ENCODE results near the gene KCNE1. TPM values are rescaled to one million over a fixed set of nuclear protein-coding genes. Genes with fewer than 3 reads are reported as not detected.
"Not testable (repeated sequence)": the region's sequence is repeated elsewhere in the genome, so short reads cannot be mapped to it uniquely, and the experiment has no call there.

The KCNE1 gene
- total RNA-seq, 1 experiment from 2014 or later = 0.14 TPM

- intact Hi-C loops (cut with micrococcal nuclease); H3K27ac Mint-ChIP-seq (ENCODE audit: low read depth, unreplicated experiment); H3K4me1 Mint-ChIP-seq (ENCODE audit: insufficient read depth, unreplicated experiment); BruUV-seq (replicated peaks); DNase-seq (ENCODE audit: unreplicated experiment); H3K27me3 Mint-ChIP-seq (ENCODE audit: insufficient read depth, unreplicated experiment); POLR2A ChIA-PET; H3K9me3 Mint-ChIP-seq (ENCODE audit: unreplicated experiment); CTCF ChIA-PET; H3K36me3 Mint-ChIP-seq (ENCODE audit: insufficient read depth, unreplicated experiment); H3K4me3 Mint-ChIP-seq (ENCODE audit: unreplicated experiment): not testable (repeated sequence)
These were observed 53.7 kb downstream of the KCNE1 start for GRCh38 chr21:34458266-34458665.

- POLR2A ChIA-PET; CTCF ChIA-PET; H3K9me3 Mint-ChIP-seq (ENCODE audit: unreplicated experiment); H3K4me1 Mint-ChIP-seq (ENCODE audit: insufficient read depth, unreplicated experiment); DNase-seq (ENCODE audit: unreplicated experiment); H3K27ac Mint-ChIP-seq (ENCODE audit: low read depth, unreplicated experiment); H3K27me3 Mint-ChIP-seq (ENCODE audit: insufficient read depth, unreplicated experiment); H3K36me3 Mint-ChIP-seq (ENCODE audit: insufficient read depth, unreplicated experiment); BruUV-seq (replicated peaks); H3K4me3 Mint-ChIP-seq (ENCODE audit: unreplicated experiment); intact Hi-C loops (cut with micrococcal nuclease): not testable (repeated sequence)
These were observed 55.8 kb downstream of the KCNE1 start for GRCh38 chr21:34456180-34456579.

- DNase-seq (ENCODE audit: unreplicated experiment); H3K36me3 Mint-ChIP-seq (ENCODE audit: insufficient read depth, unreplicated experiment); POLR2A ChIA-PET; CTCF ChIA-PET; BruUV-seq (replicated peaks); H3K4me3 Mint-ChIP-seq (ENCODE audit: unreplicated experiment); H3K9me3 Mint-ChIP-seq (ENCODE audit: unreplicated experiment); intact Hi-C loops (cut with micrococcal nuclease); H3K27me3 Mint-ChIP-seq (ENCODE audit: insufficient read depth, unreplicated experiment); H3K27ac Mint-ChIP-seq (ENCODE audit: low read depth, unreplicated experiment); H3K4me1 Mint-ChIP-seq (ENCODE audit: insufficient read depth, unreplicated experiment): not testable (repeated sequence)
These were observed 56.4 kb downstream of the KCNE1 start for GRCh38 chr21:34455628-34456027.

- H3K36me3 Mint-ChIP-seq (ENCODE audit: insufficient read depth, unreplicated experiment); CTCF ChIA-PET; H3K4me3 Mint-ChIP-seq (ENCODE audit: unreplicated experiment): not testable (repeated sequence)
These were observed 65.0 kb downstream of the KCNE1 start for GRCh38 chr21:34447018-34447417.

GRCh38 chr21:34443486-34443885 is 68.5 kb downstream of the KCNE1 start:
- H3K36me3 Mint-ChIP-seq (ENCODE audit: insufficient read depth, unreplicated experiment); DNase-seq (ENCODE audit: unreplicated experiment); H3K4me3 Mint-ChIP-seq (ENCODE audit: unreplicated experiment); H3K4me1 Mint-ChIP-seq (ENCODE audit: insufficient read depth, unreplicated experiment); H3K27me3 Mint-ChIP-seq (ENCODE audit: insufficient read depth, unreplicated experiment); H3K9me3 Mint-ChIP-seq (ENCODE audit: unreplicated experiment); CTCF ChIA-PET; H3K27ac Mint-ChIP-seq (ENCODE audit: low read depth, unreplicated experiment); POLR2A ChIA-PET; intact Hi-C loops (cut with micrococcal nuclease); BruUV-seq (replicated peaks): not testable (repeated sequence)

More at GRCh38 chr21:34447018-34447417, 65.0 kb downstream of the KCNE1 start:
- H3K4me1 Mint-ChIP-seq (ENCODE audit: insufficient read depth, unreplicated experiment); POLR2A ChIA-PET; H3K27ac Mint-ChIP-seq (ENCODE audit: low read depth, unreplicated experiment); intact Hi-C loops (cut with micrococcal nuclease); H3K27me3 Mint-ChIP-seq (ENCODE audit: insufficient read depth, unreplicated experiment); BruUV-seq (replicated peaks); H3K9me3 Mint-ChIP-seq (ENCODE audit: unreplicated experiment); DNase-seq (ENCODE audit: unreplicated experiment): not testable (repeated sequence)

GRCh38 chr21:34429710-34430109 is 82.3 kb downstream of the KCNE1 start:
- H3K4me3 Mint-ChIP-seq (ENCODE audit: unreplicated experiment); H3K9me3 Mint-ChIP-seq (ENCODE audit: unreplicated experiment); DNase-seq (ENCODE audit: unreplicated experiment); BruUV-seq (replicated peaks); CTCF ChIA-PET; intact Hi-C loops (cut with micrococcal nuclease); H3K27ac Mint-ChIP-seq (ENCODE audit: low read depth, unreplicated experiment); POLR2A ChIA-PET; H3K27me3 Mint-ChIP-seq (ENCODE audit: insufficient read depth, unreplicated experiment); H3K4me1 Mint-ChIP-seq (ENCODE audit: insufficient read depth, unreplicated experiment); H3K36me3 Mint-ChIP-seq (ENCODE audit: insufficient read depth, unreplicated experiment): not testable (repeated sequence)

GRCh38 chr21:34428441-34428840 is 83.6 kb downstream of the KCNE1 start:
- intact Hi-C loops (cut with micrococcal nuclease); H3K27me3 Mint-ChIP-seq (ENCODE audit: insufficient read depth, unreplicated experiment); H3K4me3 Mint-ChIP-seq (ENCODE audit: unreplicated experiment); POLR2A ChIA-PET; H3K4me1 Mint-ChIP-seq (ENCODE audit: insufficient read depth, unreplicated experiment); DNase-seq (ENCODE audit: unreplicated experiment); H3K9me3 Mint-ChIP-seq (ENCODE audit: unreplicated experiment); H3K27ac Mint-ChIP-seq (ENCODE audit: low read depth, unreplicated experiment); BruUV-seq (replicated peaks); CTCF ChIA-PET; H3K36me3 Mint-ChIP-seq (ENCODE audit: insufficient read depth, unreplicated experiment): not testable (repeated sequence)

- POLR2A ChIA-PET; intact Hi-C loops (cut with micrococcal nuclease); H3K4me3 Mint-ChIP-seq (ENCODE audit: unreplicated experiment): not testable (repeated sequence)
These were observed 84.7 kb downstream of the KCNE1 start for GRCh38 chr21:34427339-34427738.

GRCh38 chr21:34423805-34424204 is 88.2 kb downstream of the KCNE1 start, which contains the start of gene SMIM34:
SMIM34 (minus strand) TSS chr21:34423951; CDS start chr21:34423839, 112 bp downstream.
- BruUV-seq (replicated peaks); H3K27me3 Mint-ChIP-seq (ENCODE audit: insufficient read depth, unreplicated experiment); intact Hi-C loops (cut with micrococcal nuclease); POLR2A ChIA-PET; CTCF ChIA-PET; H3K4me3 Mint-ChIP-seq (ENCODE audit: unreplicated experiment); H3K27ac Mint-ChIP-seq (ENCODE audit: low read depth, unreplicated experiment); H3K36me3 Mint-ChIP-seq (ENCODE audit: insufficient read depth, unreplicated experiment); DNase-seq (ENCODE audit: unreplicated experiment); H3K9me3 Mint-ChIP-seq (ENCODE audit: unreplicated experiment); H3K4me1 Mint-ChIP-seq (ENCODE audit: insufficient read depth, unreplicated experiment): not testable (repeated sequence)

More at GRCh38 chr21:34427339-34427738, 84.7 kb downstream of the KCNE1 start:
- H3K4me1 Mint-ChIP-seq (ENCODE audit: insufficient read depth, unreplicated experiment); DNase-seq (ENCODE audit: unreplicated experiment); H3K36me3 Mint-ChIP-seq (ENCODE audit: insufficient read depth, unreplicated experiment); CTCF ChIA-PET; H3K27ac Mint-ChIP-seq (ENCODE audit: low read depth, unreplicated experiment); H3K9me3 Mint-ChIP-seq (ENCODE audit: unreplicated experiment); H3K27me3 Mint-ChIP-seq (ENCODE audit: insufficient read depth, unreplicated experiment); BruUV-seq (replicated peaks): not testable (repeated sequence)

- H3K4me1 Mint-ChIP-seq (ENCODE audit: insufficient read depth, unreplicated experiment); intact Hi-C loops (cut with micrococcal nuclease); POLR2A ChIA-PET; H3K27ac Mint-ChIP-seq (ENCODE audit: low read depth, unreplicated experiment); H3K36me3 Mint-ChIP-seq (ENCODE audit: insufficient read depth, unreplicated experiment); DNase-seq (ENCODE audit: unreplicated experiment); CTCF ChIA-PET; H3K4me3 Mint-ChIP-seq (ENCODE audit: unreplicated experiment); H3K27me3 Mint-ChIP-seq (ENCODE audit: insufficient read depth, unreplicated experiment); H3K9me3 Mint-ChIP-seq (ENCODE audit: unreplicated experiment); BruUV-seq (replicated peaks): not testable (repeated sequence)
These were observed 94.4 kb downstream of the KCNE1 start for GRCh38 chr21:34417448-34418077.
